Liver (tissue), 3 donors: ENCODE measurements around the gene KCNQ5.

Source experiments
- FOXA1 ChIP-seq: IDR thresholded peaks from 2 replicates; pipeline ENCODE4 v1.6.1; 2016; ENCODE audit warnings: antibody characterized with exemption
- GABPA ChIP-seq, 2 donors: IDR thresholded peaks in 1 of 2; conservative IDR thresholded peaks in 1 of 2; 2 replicates each; pipeline ENCODE4 v1.6.1; 2016; ENCODE audit warnings: antibody characterized with exemption in 2 of 2, mild to moderate bottlenecking in 1 of 2, moderate library complexity in 1 of 2
- RAD21 ChIP-seq, 2 donors: IDR thresholded peaks; 2 replicates each; pipeline ENCODE4 v1.6.1; 2016; ENCODE audit warnings: antibody characterized with exemption in 2 of 2, mild to moderate bottlenecking in 2 of 2
- RXRA ChIP-seq, 2 donors: IDR thresholded peaks; 2 replicates each; pipeline ENCODE4 v1.6.1; 2017 to 2018; ENCODE audit warnings: antibody characterized with exemption in 2 of 2, mild to moderate bottlenecking in 1 of 2
- TAF1 ChIP-seq: conservative IDR thresholded peaks from 2 replicates; pipeline ENCODE4 v1.6.1; 2016; ENCODE audit warnings: antibody characterized with exemption, mild to moderate bottlenecking
- TF ChIP-seq, protein P1 (sequence below): fragments of 150-350 bp; IDR thresholded peaks from 2 replicates; pipeline ENCODE4 v1.5.1; 2017; ENCODE audit warnings: improper control_type of control experiment, low read depth, low read length; ENCODE audit not compliant: missing input control
- donor health status: healthy.
- donor health status: healthy.

DNA sequence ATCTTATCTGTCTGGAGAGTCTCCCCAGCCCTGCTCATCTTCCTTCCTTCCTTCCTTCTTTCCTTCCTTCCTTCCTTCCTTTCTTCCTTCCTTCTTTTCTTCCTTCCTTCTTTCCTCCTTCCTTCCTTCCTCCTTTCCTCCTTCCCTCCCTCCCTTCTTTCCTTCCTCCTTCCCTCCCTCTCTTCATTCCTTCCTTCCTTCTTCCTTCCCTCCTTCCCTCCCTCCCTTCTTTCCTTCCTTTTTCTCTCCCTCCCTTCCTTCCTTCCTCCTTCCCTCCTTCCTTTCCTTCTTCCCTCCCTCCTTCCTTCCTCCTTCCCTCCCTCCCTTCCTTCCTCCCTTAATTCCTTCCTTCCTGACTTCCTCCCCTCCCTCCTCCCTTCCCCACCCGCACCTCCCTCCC, 319.4 kb downstream of the KCNQ5 start:
- TF ChIP-seq, protein P1, sequence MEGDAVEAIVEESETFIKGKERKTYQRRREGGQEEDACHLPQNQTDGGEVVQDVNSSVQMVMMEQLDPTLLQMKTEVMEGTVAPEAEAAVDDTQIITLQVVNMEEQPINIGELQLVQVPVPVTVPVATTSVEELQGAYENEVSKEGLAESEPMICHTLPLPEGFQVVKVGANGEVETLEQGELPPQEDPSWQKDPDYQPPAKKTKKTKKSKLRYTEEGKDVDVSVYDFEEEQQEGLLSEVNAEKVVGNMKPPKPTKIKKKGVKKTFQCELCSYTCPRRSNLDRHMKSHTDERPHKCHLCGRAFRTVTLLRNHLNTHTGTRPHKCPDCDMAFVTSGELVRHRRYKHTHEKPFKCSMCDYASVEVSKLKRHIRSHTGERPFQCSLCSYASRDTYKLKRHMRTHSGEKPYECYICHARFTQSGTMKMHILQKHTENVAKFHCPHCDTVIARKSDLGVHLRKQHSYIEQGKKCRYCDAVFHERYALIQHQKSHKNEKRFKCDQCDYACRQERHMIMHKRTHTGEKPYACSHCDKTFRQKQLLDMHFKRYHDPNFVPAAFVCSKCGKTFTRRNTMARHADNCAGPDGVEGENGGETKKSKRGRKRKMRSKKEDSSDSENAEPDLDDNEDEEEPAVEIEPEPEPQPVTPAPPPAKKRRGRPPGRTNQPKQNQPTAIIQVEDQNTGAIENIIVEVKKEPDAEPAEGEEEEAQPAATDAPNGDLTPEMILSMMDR = no peak
- TF ChIP-seq GABPA (IDR thresholded peaks at IDR 0.05 in 1 of 2, conservative IDR thresholded peaks at IDR 0.05 in 1 of 2) = no peak
- no peak for TF ChIP-seq RXRA (IDR thresholded peaks at IDR 0.05)
- no peak for TF ChIP-seq TAF1
- TF ChIP-seq FOXA1 = no peak
- TF ChIP-seq RAD21 (IDR thresholded peaks at IDR 0.05) = no peak
